Mesenchymal stem cell (in vitro differentiated cells and primary cell): Measurements from ENCODE around the gene UGT1A10.

Experiments used
- DNase-seq: peaks from one replicate; pipeline ENCODE4 v3.0.0-alpha.2; 2013
- H2AFZ ChIP-seq: one replicate; pipeline ENCODE4 v1.6.1; 2013; ENCODE audit warnings: low read depth, mild to moderate bottlenecking, control low read depth, inconsistent platforms, low read length, moderate library complexity
- H2AK5ac ChIP-seq: 2 replicates; pipeline ENCODE4 v1.6.1; 2013; ENCODE audit warnings: low read length, moderate library complexity, mild to moderate bottlenecking, inconsistent platforms; ENCODE audit not compliant: severe bottlenecking
- H2BK120ac ChIP-seq: one replicate; pipeline ENCODE4 v1.6.1; 2013; ENCODE audit warnings: low read depth, mild to moderate bottlenecking, inconsistent platforms, low read length, moderate library complexity
- H2BK12ac ChIP-seq, 2 experiments: one replicate each; pipeline ENCODE4 v1.6.1; 2013; ENCODE audit warnings: inconsistent platforms in 2 of 2, low read length in 2 of 2, mild to moderate bottlenecking in 2 of 2, moderate library complexity in 2 of 2, control low read depth in 1 of 2
- H2BK15ac ChIP-seq: one replicate; pipeline ENCODE4 v1.6.1; 2013; ENCODE audit warnings: mild to moderate bottlenecking, low read depth, inconsistent platforms; ENCODE audit not compliant: poor library complexity, severe bottlenecking
- H2BK5ac ChIP-seq: 2 replicates; pipeline ENCODE4 v1.6.1; 2013; ENCODE audit warnings: low read depth, mild to moderate bottlenecking, low read length, control low read depth, inconsistent platforms; ENCODE audit not compliant: poor library complexity, severe bottlenecking
- H3K14ac ChIP-seq, 2 experiments: one replicate each; pipeline ENCODE4 v1.6.1; 2013; ENCODE audit warnings: inconsistent platforms in 2 of 2, low read length in 2 of 2, control low read depth in 1 of 2, mild to moderate bottlenecking in 1 of 2, moderate library complexity in 1 of 2
- H3K18ac ChIP-seq, 2 experiments: one replicate each; pipeline ENCODE4 v1.6.1; 2013; ENCODE audit warnings: inconsistent platforms in 2 of 2, low read length in 2 of 2, control low read depth in 1 of 2, low read depth in 1 of 2, mild to moderate bottlenecking in 1 of 2
- H3K23ac ChIP-seq, 2 experiments: one replicate each; pipeline ENCODE4 v1.6.1; 2013; ENCODE audit warnings: inconsistent platforms in 2 of 2, low read length in 2 of 2, mild to moderate bottlenecking in 2 of 2, moderate library complexity in 2 of 2, control low read depth in 1 of 2
- H3K27ac ChIP-seq: 2 replicates; pipeline ENCODE4 v1.5.1; 2013; ENCODE audit warnings: mild to moderate bottlenecking, moderate library complexity, low read length, control low read depth, inconsistent platforms; ENCODE audit not compliant: poor library complexity, severe bottlenecking
- H3K27me3 ChIP-seq, 2 experiments: 2 replicates each; pipeline versions ENCODE4 v1.6.1 to v1.7.0; 2013; ENCODE audit warnings: low read length in 2 of 2, mild to moderate bottlenecking in 2 of 2, moderate library complexity in 2 of 2, control low read depth in 1 of 2, inconsistent platforms in 1 of 2; ENCODE audit not compliant: control insufficient read depth in 1 of 2, insufficient read depth in 1 of 2
- H3K36me3 ChIP-seq, 2 experiments: 2 replicates each; pipeline versions ENCODE4 v1.6.1 to v1.7.0; 2013; ENCODE audit warnings: low read length in 2 of 2, control low read depth in 1 of 2, inconsistent platforms in 1 of 2, low read depth in 1 of 2, mild to moderate bottlenecking in 1 of 2; ENCODE audit not compliant: insufficient read depth in 2 of 2, control insufficient read depth in 1 of 2
- H3K4ac ChIP-seq, 2 experiments: one replicate each; pipeline ENCODE4 v1.6.1; 2013; ENCODE audit warnings: inconsistent platforms in 2 of 2, low read length in 2 of 2, mild to moderate bottlenecking in 2 of 2, moderate library complexity in 2 of 2, control low read depth in 1 of 2, low read depth in 1 of 2
- H3K4me1 ChIP-seq: 2 replicates; pipeline ENCODE4 v1.6.1; 2013; ENCODE audit warnings: low read depth, low read length, control low read depth; ENCODE audit not compliant: control insufficient read depth, insufficient read depth
- H3K4me2 ChIP-seq: 2 replicates; pipeline ENCODE4 v1.6.1; 2013; ENCODE audit warnings: low read length, mild to moderate bottlenecking, inconsistent platforms; ENCODE audit not compliant: poor library complexity, severe bottlenecking
- H3K4me3 ChIP-seq, 2 experiments: 2 replicates each; pipeline versions ENCODE4 v1.5.1 to v1.7.0; 2013; ENCODE audit warnings: low read length in 2 of 2, mild to moderate bottlenecking in 2 of 2, control low read depth in 1 of 2, low read depth in 1 of 2; ENCODE audit not compliant: insufficient read depth in 1 of 2
- H3K79me1 ChIP-seq: replicated peaks from 2 replicates; pipeline ENCODE4 v1.6.1; 2013; ENCODE audit warnings: mild to moderate bottlenecking, control low read depth, low read length, inconsistent platforms; ENCODE audit not compliant: poor library complexity, severe bottlenecking
- H3K9ac ChIP-seq: 2 replicates; pipeline ENCODE4 v1.7.0; 2013; ENCODE audit warnings: mild to moderate bottlenecking, low read length, moderate library complexity
- H3K9me3 ChIP-seq: 2 replicates; pipeline ENCODE4 v1.7.0; 2013; ENCODE audit warnings: mild to moderate bottlenecking, low read length; ENCODE audit not compliant: control insufficient read depth
- H4K8ac ChIP-seq: one replicate; pipeline ENCODE4 v1.6.1; 2013; ENCODE audit warnings: inconsistent platforms, mild to moderate bottlenecking, low read length, moderate library complexity
- H4K91ac ChIP-seq: one replicate; pipeline ENCODE4 v1.6.1; 2013; ENCODE audit warnings: mild to moderate bottlenecking, low read length, inconsistent platforms
- WGBS: methylation state at CpG from one replicate; pipeline ENCODE4 v1.1.7; 2013; ENCODE audit warnings: mixed read lengths; 5-methylcytosine and 5-hydroxymethylcytosine counted together

Gene UGT1A10

DNA sequence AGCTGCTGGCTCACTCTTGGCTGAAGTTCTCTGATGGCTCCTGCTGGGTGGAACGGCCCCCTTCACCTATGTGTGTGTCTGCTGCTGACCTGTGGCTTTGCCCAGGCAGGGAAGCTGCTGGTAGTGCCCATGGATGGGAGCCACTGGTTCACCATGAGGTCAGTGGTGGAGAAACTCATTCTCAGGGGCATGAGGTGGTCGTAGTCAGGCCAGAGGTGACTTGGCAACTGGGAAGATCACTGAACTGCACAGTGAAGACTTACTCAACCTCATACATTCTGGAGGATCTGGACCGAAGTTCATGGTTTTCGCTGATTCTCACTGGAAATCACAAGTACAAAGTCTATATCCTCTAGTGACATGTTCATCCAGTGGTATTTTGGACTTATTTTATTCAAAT is 32.7 kb upstream of the UGT1A10 start:
- no peaks in the 10 kb centered on the region for H3K9me3 ChIP-seq
- H3K9ac ChIP-seq: no peak overlapping the region
- no peak overlapping the region for H2AFZ ChIP-seq
- no peak overlapping the region for H3K4me2 ChIP-seq
- no peak overlapping the region for H3K4me3 ChIP-seq
- no peak overlapping the region for H2BK5ac ChIP-seq
- no peaks in the 10 kb centered on the region for H3K4me1 ChIP-seq
- no peak overlapping the region for H2BK12ac ChIP-seq
- no peaks in the 10 kb centered on the region for H3K36me3 ChIP-seq
- no peak overlapping the region for H3K27ac ChIP-seq
- H3K79me1 ChIP-seq: no peaks in the 10 kb centered on the region
- no peak overlapping the region for H2BK120ac ChIP-seq
- H3K23ac ChIP-seq: no peak overlapping the region
- no peak overlapping the region for H2AK5ac ChIP-seq
- 27% methylated on average over 2 of the region's 4 CpGs for WGBS
- no peak for DNase-seq
- H4K8ac ChIP-seq: no peak overlapping the region
- peaks cover 0 to 12% of the 10 kb centered on the region in 2 experiments for H3K27me3 ChIP-seq
- no peak overlapping the region for H2BK15ac ChIP-seq
- H3K4ac ChIP-seq: no peak overlapping the region
- no peak overlapping the region for H3K14ac ChIP-seq
- H4K91ac ChIP-seq: no peak overlapping the region
- H3K18ac ChIP-seq: no peak overlapping the region

DNA sequence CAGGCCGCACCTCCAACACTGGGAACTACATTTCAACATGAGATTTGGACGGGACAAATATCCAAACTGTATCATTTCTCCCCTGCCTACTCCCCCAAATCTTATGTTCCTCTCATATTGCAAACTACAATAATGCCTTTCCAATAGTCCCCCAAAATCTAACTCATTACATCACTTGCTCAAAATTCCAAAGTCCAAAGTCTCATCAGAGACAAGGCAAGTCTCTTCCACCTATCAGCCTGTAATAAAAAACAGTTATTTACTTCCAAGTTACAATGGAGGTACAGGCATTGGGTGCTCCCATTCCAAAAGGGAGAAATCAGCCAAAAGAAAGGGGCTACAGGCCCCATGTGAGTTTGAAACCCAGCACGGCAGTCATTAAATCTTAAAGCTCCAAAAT is 31.4 kb upstream of the UGT1A10 start:
- no peaks in the 10 kb centered on the region for H3K36me3 ChIP-seq
- WGBS: 70% methylated on average over 3 of the region's 3 CpGs

DNA sequence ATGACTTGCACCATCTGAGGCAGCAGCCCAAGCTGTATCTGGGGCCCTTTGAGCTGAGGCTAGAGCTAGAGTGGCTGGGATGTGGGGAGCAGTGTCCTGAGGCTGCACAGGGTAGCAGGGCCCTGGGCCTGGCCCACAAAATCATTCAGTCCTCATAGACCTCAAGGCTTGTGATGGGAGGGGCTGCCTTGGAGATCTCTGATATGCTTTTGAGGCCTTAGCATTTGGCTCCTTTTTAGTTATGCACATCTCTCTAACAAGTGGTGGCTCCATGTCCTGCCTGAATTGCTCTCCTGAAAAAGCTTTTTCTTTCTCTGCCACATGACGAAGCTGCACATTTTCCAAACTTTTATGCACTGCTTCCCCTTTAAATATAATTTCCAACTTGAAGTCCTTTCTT is 30.6 kb upstream of the UGT1A10 start:
- H3K18ac ChIP-seq: no peak overlapping the region
- 76% methylated on average over 1 of the region's 1 CpG for whole genome bisulfite sequencing
- H3K23ac ChIP-seq: no peak overlapping the region
- DNase-seq: no peak
- H3K9ac ChIP-seq: no peak overlapping the region
- H4K8ac ChIP-seq: no peak overlapping the region
- H3K4ac ChIP-seq: no peak overlapping the region
- H3K4me2 ChIP-seq: no peak overlapping the region
- no peak overlapping the region for H2AFZ ChIP-seq
- no peak overlapping the region for H2BK5ac ChIP-seq
- no peak overlapping the region for H3K4me3 ChIP-seq
- H2BK120ac ChIP-seq: no peak overlapping the region
- peaks cover 0 to 12% of the 10 kb centered on the region in 2 experiments for H3K27me3 ChIP-seq
- no peaks in the 10 kb centered on the region for H3K36me3 ChIP-seq
- H2BK12ac ChIP-seq: no peak overlapping the region
- no peak overlapping the region for H3K14ac ChIP-seq
- no peak overlapping the region for H2AK5ac ChIP-seq
- H2BK15ac ChIP-seq: no peak overlapping the region
- no peaks in the 10 kb centered on the region for H3K4me1 ChIP-seq
- H3K79me1 ChIP-seq: no peaks in the 10 kb centered on the region
- peaks cover 3% of the 10 kb centered on the region for H3K9me3 ChIP-seq
- no peak overlapping the region for H4K91ac ChIP-seq
- no peak overlapping the region for H3K27ac ChIP-seq

More for the DNA sequence above, 31.4 kb upstream of the UGT1A10 start:
- H2BK15ac ChIP-seq: no peak overlapping the region
- no peak overlapping the region for H2BK120ac ChIP-seq
- H3K4me3 ChIP-seq: no peak overlapping the region
- H3K9me3 ChIP-seq: no peaks in the 10 kb centered on the region
- no peak overlapping the region for H3K9ac ChIP-seq
- H2BK12ac ChIP-seq: no peak overlapping the region
- H3K4ac ChIP-seq: no peak overlapping the region
- no peak overlapping the region for H2BK5ac ChIP-seq
- no peaks in the 10 kb centered on the region for H3K79me1 ChIP-seq
- H4K91ac ChIP-seq: no peak overlapping the region
- H3K4me1 ChIP-seq: no peaks in the 10 kb centered on the region
- H2AFZ ChIP-seq: no peak overlapping the region
- no peak overlapping the region for H3K14ac ChIP-seq
- H3K23ac ChIP-seq: no peak overlapping the region
- no peak overlapping the region for H2AK5ac ChIP-seq
- H3K4me2 ChIP-seq: no peak overlapping the region
- no peak overlapping the region for H3K18ac ChIP-seq
- no peak for DNase-seq
- H4K8ac ChIP-seq: no peak overlapping the region
- H3K27ac ChIP-seq: no peak overlapping the region
- peaks cover 0 to 12% of the 10 kb centered on the region in 2 experiments for H3K27me3 ChIP-seq

DNA sequence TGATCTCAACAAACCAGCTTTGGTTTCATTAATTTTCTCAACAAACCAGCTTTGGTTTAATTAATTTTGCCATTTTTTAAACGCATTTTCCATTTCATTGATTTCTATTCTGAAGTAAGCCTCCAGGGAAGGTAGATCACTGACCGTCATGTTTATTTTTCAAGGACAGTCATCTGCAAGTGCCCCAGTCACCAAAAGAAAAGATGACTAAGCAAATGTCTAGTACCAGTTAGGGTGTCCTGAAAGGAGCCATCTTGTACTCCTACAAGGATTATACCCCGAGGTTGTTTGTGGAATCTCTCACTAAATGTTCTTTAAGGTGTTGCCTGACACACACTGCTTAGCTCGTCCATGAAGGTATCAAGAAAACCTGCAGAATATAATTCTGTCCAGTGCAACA is 25.0 kb upstream of the UGT1A10 start:
- Histone ChIP-seq H3K23ac (no peak overlapping the region), H2BK12ac (no peak overlapping the region), H4K91ac (no peak overlapping the region), H2BK120ac (no peak overlapping the region), H3K79me1 (no peaks in the 10 kb centered on the region), H3K14ac (no peak overlapping the region), H3K4ac (no peak overlapping the region), H2AFZ (no peak overlapping the region), H2BK15ac (no peak overlapping the region), H3K4me3 (no peak overlapping the region), H3K27me3 (no peaks in the 10 kb centered on the region), H3K4me2 (no peak overlapping the region), H3K9ac (no peak overlapping the region), H2BK5ac (no peak overlapping the region), H3K4me1 (no peaks in the 10 kb centered on the region), H4K8ac (no peak overlapping the region), H3K9me3 (peaks cover 6% of the 10 kb centered on the region), H2AK5ac (no peak overlapping the region), H3K18ac (no peak overlapping the region), H3K36me3 (no peaks in the 10 kb centered on the region), H3K27ac (no peak overlapping the region)
- WGBS: 69% methylated on average over 3 of the region's 4 CpGs
- no peak for DNase-seq
